Cerebellar nuclear complex (tissue), 1 donor: ENCODE data around the gene DPYD.

Source experiments
- DNase-seq, 2 experiments: peaks; one replicate each; lab custom pipeline; 2025; lab: John Stamatoyannopoulos, UW

DPYD gene

DNA sequence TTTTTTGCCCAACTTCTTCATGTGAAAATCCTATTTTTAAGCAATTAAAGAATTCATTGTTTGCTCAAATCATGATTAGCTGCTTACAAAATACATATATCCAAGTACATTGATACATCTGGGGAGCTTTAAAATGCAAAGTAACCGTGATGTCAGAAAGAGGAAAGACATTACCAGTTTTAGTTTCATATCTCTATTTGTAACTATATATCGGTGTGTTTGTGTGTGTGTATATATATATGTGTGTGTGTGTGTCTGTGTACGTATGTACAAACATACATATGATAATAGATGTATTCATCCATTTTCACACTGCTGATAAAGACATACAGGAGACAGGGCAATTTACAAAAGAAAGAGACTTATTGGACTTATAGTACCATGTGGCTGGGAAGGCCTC, 310.1 kb downstream of the DPYD start:
- DNase-seq: no peak

DNA sequence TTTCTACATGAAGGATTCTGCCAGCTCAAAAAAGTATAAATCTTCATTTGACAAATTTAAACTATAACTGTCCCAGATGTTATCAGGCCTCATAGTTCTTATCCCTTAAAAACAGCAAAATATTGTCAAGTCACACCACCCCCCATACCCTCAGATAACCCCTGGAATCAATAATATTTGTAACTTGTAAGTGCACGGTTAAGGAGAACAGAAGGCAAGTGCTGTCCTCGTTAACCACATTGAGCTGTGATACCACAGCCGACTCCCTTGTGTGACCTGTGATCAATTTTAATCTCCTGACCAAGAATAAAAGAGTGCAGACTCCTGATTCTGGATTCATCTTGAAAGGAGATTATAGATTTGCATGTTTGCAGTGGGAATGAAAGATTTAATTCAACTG, 310.7 kb downstream of the DPYD start:
- DNase-seq: no peak

DNA sequence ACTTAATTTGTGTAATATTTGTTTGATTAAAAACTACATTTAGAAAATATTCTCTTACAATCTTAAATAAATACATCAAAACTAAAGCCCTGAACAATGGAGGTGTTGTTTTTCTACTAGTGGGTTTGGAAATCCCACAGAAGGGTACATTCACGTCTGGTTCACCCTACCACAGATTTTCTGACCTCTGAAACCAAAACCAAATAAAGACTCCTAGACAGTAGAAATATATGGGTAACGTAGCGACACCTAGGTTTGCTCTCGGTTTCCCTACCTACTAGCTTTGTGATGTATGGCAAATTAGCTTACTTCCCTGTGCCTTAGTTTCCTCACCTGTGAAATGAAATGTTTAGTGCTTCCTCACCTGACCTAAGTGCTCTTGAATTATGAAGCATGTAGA, 312.6 kb downstream of the DPYD start:
- DNase-seq: no peak

DNA sequence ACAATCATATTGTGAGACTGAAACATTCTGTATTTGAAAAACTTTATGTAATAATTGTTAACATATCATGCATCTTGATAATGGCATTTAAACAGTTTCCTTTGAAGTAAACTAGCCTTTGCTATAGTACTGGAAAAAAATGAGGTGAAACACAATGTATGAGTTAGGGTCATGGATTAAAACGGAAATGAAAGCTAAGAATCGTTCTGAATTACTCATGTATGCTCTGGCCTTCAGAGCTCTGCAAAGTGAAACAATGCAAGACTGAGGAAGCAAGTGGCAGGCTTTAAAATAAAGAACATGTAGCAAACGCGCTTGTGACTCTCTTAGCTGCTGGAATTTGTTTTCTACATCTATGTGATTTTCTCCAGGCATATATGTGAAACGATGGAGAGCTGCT, 317.1 kb downstream of the DPYD start:
- no peak for DNase-seq

DNA sequence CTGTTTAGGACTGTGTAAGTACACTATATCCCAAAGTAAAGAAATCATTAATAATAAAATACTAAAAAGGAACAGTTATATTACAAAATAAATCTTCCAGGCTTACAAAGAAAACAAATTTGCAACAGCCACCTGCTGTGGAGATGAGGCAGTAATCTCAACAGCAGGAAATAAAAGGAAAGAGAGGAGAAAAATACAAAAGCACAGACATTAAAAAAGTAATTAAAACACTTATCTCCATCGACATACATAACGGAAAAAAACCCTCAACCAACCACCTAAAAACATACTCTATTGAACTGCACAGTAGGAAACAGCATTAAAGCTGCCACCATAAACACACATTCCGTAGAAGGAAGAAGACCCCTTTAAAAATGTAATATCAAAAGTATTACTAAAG, 317.6 kb downstream of the DPYD start:
- DNase-seq: no peak

DNA sequence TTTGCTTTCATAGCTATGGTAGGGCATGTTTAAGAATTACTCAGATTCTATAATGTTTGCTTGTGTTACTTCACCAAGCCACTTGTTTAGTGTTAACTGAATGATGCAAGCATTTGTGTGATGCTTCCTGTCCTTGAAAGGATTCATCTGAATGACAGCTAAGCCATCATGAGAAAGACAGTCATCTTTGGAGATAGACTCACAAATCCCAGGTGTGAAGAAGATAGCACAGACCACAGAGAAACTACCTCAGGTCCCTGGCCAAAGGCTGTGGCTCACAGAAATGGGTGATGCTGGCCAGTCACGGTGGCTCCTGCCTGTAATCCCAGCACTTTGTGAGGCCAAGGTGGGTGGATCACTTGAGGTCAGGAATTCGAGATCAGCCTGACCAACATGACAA, 321.4 kb downstream of the DPYD start:
- no peak for DNase-seq

DNA sequence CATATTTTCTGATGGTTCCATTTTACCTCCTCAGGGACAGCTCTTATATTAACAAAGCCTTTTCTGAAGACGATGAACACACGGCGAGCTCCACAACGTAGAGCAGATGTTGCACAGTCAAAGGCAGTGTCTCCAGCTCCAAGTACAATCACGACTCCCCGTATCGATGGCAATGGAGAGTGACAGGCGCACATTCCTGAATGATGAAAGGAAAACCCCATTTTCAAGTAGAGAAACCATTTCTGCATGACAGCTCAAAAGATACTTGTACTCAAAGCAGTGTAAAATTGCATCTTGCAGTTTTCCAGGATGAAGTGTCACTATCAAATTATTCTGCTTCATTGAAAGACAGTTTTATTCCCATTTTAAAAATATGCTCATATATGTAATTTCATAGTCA, 327.6 kb downstream of the DPYD start:
- no peak for DNase-seq

DNA sequence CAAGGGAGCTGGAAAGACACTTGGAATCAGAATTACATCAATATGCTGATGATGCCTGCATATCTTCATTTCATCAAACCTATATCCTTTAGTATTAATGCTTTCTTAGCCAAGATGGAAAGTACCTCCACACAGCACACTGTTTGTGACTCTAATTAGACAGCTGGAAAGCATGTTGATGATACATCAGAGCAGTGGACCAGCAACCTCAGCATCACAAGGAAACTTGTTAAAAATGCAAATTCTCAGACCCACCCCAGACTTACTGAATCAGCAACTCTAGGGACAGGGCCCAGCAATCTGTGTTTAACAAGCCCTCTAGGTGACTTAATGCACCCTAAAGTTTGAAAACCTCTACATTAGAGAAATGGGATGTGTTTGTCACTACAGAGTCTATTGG, 332.1 kb downstream of the DPYD start:
- no peak for DNase-seq

DNA sequence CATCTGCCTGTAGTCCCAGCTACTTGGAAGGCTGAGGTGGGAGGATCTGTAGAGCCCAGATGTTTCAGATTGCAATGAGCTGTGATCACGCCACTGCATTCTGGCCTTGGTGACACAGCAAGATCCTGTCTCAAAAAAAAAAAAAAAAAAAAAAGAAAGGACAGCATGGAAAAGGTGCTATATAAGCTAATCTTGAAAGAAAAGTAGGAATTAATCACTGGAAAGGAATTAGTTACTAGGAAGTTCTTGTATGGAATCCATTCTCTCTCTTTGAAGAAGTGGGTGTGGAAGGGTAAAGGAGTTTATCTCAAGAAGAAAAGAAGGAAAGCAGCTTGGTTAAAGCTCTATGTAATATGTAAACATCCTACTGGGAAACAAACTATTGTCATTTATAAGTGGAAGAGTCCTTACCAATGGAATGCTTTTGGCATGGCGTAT, 339.2 kb downstream of the DPYD start:
- no peak for DNase-seq

DNA sequence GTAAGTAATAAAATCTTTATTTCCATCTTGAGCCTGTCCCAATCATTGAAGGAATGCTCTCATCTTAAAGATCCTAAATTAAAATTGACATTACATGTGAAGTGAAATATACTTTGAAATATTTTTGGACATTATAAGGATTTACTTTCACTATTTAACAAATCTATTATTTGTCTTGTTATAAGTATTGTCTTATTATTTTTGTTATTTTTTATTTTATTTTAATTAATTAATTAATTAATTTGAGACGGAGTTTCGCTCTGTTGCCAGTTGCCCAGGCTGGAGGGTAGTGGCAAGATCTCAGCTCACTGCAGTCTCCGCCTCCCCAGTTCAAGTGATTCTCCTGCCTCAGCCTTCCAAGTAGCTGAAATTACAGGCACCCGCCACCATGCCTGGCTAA, 343.2 kb downstream of the DPYD start:
- no peak for DNase-seq

DNA sequence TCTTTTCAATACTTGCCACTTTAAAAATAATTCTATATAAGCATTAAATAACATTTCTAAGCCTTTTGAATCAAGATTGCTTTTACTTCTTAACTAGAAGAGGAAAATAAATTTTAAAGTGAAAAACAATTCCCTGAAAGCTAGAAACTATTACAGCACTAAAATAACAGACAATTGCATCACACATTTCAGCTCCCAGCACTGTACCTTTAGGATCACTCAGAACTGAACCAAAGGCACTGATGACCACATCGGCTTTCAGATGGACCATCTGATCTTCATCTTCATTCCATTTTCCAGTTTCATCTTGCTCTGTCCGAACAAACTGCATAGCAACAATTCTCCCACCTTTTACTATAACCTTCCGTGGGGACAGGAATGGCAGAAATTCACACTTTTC, 347.3 kb downstream of the DPYD start:
- no peak for DNase-seq

DNA sequence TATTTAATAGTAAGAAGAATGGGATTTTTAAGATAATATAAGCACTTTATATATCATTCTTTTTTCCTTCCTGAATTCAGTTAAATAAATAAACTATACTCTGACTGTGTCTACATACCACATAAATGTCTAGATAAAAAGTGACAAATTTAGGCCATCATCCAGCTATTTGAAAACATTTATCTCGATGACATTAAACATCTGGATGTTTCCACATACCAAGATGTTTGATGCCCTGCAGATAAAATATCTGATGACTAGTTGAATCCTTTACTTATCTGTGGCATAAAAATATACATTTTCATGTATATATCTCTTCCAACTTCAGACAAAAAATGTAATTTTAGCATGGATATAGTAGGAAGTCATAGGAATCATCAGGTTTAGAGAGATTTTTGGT, 348.3 kb downstream of the DPYD start:
- DNase-seq: no peak

DNA sequence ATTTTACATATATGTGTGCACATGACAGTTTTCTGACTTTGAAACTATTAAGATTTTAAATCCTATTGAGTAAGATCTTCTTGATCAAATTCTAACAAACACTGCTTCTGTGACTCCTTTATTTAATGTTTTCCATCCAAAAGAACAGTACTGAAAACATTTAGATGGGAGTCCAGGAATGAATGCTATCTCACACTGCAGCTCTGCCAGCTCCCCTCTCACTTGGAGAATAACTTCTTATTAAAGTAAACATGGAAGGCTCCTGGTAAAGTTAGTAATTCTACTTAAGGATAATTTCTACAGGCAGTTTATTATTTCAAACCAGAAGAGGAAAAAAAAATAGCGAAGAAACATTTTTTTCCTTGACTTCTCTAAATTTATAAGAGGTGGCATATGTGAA, 349.1 kb downstream of the DPYD start:
- no peak for DNase-seq

DNA sequence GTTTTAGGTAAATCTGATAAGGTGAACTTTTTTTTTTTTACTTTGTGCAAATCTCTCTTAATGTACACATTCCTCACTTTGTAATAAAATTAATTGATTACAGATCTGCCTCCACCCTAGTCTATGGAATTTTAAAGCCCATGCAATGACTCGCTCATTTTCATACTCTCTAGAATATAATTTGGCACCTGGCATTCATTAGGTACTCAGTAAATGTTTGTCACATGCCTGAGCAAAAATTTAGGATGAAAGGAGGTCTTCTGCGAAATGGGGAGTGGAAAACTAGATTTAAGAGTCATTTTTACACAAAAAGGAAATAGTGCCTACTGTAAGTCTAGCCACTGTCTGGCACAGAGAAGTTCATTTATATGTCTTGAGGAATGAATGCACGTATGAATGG, 350.1 kb downstream of the DPYD start:
- DNase-seq: no peak

DNA sequence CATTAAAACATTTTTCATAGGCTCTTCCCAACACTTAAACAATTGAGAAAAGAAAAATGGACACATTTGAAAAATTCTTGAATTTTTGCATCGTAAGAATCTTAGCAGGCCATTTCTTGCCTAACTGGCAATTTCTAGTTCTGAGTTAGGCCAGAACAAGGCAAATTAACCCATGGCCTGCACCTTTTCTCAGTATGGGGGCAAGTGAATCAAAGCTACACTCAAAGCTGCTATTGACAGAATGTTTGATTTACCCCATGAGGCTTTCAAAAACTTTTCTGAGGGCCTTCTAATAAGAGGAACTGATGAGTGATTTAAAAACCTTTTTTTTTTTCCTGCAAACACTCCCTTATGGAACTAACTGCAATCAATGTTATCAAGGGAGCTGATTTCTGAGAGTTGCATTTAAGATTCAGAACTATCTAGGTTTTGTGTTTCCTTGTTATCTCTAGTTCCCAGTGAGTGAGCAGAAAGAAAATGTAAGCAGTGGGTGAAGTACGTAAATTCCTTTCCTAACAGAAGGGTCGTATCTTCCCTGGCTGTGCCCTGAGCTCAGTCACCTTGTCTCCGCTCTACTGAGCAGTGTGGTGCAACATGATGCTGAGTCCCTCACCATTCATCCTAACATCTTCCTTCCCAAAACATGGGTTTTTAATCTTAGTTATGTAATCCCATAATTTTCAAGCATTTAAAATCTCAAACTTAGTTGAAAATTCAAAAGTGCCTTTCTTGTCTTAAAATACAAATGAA, 353.7 kb downstream of the DPYD start:
- no peak for DNase-seq

DNA sequence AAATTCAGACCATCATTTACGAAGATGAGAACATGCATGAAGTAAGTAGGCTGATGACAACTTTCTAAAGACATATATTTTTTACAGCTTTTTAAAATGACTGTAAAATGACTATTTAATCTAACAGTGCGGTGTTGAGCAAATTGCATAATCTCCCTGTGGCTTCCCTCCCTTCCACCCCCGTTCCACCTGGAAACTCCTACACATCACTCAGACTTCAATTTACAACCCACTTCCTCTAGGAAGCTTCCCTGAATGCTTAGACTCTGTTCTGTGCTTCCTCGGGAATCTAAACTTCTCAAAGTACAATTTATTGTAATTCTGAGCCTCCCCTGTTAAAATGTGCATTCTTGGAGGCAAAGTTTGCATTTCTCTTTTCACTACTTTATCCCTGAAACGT, 354.9 kb downstream of the DPYD start:
- DNase-seq: no peak

DNA sequence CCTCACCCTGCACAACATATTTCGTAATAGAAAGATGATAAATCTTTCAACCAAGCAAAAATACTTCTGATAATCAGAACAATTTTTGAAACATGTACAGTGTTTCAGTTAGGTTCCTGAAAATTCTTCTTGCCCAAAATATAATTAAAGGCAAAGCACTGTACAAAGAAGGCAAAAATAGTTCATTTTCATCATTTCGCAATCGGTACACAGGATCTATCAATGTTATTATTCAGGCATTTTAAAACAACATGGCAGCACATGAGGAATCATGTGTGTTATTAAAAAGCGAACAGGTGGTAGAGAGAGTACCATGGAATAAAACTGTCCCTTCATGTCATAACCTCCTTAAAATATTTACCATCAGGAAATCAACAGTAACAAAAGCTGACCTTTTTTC, 356.9 kb downstream of the DPYD start:
- DNase-seq: no peak

DNA sequence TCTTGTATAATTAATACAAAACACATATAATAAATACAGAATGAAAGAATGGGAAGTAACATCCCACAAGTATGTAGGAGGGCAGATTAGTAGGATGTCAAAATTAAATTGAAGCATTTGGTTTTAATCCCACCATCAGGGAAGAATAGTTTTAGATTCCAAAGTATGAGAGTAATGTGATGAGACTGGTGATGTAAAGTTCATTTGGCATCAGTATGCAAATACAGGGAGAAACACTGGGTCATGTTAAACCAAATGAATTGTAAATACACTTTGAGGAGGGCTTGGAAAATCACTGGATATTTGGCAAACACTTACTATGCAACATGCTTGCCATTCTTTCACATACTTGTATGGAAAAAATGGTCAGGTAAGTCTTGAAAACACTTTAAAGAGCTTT, 358.8 kb downstream of the DPYD start:
- no peak for DNase-seq

DNA sequence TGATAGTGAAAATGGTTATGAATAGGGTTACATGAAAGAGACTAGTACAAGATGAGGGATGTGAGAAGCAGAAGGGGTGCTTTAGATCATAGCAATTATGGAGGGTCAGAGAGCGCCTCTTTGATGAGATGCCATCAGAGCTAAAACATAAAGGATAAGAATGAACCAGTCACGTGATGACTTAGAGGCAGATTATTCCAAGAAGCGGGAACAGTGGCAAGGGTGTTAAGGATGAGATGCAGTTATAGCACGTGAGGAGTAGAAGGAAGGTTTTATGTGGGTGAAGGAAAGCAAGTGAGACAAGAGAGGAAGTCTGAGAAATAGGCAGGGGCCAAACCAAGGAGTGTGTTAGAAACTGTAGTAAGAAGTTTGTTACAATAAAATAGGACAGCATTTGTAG, 360.1 kb downstream of the DPYD start:
- no peak for DNase-seq

DNA sequence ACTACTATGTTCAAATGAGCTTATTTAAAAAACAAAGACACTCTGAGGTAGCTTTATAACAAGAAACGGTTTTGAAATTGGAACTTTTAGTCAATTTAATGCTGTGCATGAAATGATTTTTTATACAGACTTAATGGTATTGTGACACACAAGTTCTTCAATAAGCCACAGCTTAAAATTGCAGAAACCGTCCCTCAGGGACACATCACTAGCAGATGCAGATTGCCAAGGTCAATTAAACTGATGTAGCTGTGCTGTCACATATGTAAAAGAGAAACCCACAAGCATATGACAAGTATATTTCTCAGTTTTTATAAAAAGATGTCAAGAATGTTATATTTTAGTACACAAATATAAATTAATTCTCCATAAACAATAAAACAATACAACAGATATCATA, 366.9 kb downstream of the DPYD start:
- no peak for DNase-seq

DNA sequence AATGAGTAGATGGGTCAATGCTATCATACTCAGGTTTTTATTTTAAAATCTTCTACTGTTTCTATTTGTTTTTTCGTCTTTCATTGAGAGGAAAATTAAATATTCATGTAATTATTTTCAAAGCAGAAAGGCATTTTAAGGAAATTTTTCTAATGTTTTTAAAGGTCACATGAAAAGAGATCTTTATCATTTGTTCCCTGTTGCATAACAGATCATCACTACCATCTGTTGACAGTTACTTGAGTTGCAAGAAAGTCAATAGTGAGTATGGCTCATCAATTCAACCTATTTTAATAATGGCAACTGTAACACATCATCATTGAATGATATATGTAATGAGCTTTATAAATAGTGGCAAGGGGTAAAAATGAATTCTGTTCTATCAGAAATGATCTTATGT, 369.7 kb downstream of the DPYD start:
- no peak for DNase-seq

DNA sequence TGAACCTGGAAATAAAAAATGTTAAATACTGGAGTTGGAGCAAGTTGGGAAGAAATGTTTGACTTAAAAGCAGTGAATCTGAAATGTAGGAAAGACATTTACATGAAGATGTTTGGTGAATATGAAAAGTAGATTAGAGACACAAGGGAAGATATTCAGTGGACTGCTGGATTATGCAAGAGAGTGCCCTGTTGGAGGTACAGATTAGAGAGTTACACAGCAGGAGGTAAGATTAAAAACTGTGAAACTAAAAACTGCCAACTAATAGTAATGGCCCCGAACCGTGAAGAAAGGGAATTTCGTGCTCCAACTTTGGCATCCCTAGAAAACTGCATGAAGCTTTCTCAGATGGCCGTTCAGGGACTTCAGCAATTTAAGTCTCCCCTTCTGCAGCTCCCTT, 375.4 kb downstream of the DPYD start:
- no peak for DNase-seq

DNA sequence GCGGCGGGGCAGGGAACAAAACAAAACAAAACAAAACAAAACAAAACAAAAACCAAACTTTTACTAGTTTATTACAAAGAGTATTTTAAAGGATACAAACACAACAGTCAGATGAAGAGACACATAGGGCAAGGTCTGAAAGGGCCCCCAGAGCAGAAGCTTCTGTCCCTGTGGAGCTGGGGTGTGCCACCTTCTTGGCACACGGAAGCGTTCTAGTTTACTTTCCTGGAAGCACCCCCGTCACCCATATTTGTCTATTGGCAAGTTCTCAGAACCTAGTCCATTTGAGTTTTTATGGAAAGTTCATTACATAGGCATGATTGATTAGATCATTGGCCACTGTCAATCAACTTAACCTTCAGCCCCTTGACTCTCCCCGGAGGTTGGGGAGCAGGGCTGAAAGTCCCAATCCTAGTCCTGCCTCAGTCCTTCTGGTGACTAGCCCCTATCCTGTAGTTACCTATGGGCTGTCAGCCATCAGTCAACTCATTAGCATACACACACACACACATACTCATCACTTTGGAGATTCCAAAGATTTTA, 380.4 kb downstream of the DPYD start:
- no peak for DNase-seq

DNA sequence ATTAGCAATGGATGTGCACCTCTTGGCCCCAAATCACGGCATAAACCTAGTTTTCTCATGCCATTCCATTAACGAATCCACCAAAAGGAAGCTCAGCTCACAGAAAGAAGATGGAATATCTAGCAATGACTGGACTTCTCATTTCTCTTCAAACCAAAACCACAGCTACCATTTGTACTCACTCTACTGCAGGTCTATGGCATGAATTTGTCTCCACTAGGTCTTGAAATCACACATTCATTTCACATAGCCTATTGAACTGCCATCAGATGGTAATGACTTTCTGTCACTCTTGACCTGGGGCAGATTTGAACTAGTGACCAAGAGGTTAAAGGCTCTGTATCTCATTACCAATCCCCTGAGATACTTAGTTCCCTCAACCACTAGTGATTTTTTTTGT, 382.7 kb downstream of the DPYD start:
- DNase-seq: no peak
